ENCODE data around the gene HOXA3. TPM values are rescaled to one million over a fixed set of nuclear protein-coding genes. Genes with fewer than 3 reads are reported as not detected.

HOXA3 gene
- total RNA-seq, 2 donors from 2014 or later = 13.3 to 14.1 TPM

DNA sequence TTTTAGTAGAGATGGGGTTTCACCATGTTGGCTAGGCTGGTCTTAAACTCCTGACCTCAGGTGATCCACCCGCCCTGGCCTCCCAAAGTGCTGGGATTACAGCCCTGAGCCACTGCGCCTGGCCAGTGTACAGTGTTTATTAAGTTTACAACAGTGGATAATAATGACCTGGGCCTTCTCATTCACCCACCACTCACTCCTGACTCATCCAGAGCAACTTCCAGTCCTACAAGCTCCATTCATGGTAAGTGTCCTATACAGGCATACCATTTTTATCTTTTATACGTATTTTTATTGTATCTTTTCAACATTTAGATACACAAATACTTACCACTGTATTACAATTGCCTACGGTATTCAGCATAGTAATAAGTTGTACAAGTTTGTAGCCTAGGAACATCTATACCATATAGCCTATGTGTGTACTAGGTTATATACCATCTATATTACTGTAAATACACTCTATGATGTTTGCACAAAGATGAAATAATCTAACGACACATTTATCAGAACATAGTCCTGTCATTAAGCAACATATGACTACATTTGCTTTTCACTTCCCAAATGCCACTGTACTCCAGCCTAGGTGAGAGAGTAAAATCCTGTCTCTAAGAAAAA lies 73.7 kb downstream of the HOXA3 start:
- H3K9me3 ChIP-seq = no peaks in the 10 kb centered on the region
- H3K4me3 ChIP-seq = no peak overlapping the region
- no peaks in the 10 kb centered on the region for H3K36me3 ChIP-seq
- no peak overlapping the region for H3K27ac ChIP-seq
- no peaks in the 10 kb centered on the region for H3K27me3 ChIP-seq
- DNase-seq = no peak
- TF ChIP-seq, protein P1, sequence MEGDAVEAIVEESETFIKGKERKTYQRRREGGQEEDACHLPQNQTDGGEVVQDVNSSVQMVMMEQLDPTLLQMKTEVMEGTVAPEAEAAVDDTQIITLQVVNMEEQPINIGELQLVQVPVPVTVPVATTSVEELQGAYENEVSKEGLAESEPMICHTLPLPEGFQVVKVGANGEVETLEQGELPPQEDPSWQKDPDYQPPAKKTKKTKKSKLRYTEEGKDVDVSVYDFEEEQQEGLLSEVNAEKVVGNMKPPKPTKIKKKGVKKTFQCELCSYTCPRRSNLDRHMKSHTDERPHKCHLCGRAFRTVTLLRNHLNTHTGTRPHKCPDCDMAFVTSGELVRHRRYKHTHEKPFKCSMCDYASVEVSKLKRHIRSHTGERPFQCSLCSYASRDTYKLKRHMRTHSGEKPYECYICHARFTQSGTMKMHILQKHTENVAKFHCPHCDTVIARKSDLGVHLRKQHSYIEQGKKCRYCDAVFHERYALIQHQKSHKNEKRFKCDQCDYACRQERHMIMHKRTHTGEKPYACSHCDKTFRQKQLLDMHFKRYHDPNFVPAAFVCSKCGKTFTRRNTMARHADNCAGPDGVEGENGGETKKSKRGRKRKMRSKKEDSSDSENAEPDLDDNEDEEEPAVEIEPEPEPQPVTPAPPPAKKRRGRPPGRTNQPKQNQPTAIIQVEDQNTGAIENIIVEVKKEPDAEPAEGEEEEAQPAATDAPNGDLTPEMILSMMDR (IDR thresholded peaks at IDR 0.05) = no peak
- H3K4me1 ChIP-seq = no peaks in the 10 kb centered on the region
- H3K9ac ChIP-seq (ENCODE audit: low read depth in 2 of 2, low read length in 2 of 2) = no peak overlapping the region
- intact Hi-C loops (cut with DNase I) = no loop called here

DNA sequence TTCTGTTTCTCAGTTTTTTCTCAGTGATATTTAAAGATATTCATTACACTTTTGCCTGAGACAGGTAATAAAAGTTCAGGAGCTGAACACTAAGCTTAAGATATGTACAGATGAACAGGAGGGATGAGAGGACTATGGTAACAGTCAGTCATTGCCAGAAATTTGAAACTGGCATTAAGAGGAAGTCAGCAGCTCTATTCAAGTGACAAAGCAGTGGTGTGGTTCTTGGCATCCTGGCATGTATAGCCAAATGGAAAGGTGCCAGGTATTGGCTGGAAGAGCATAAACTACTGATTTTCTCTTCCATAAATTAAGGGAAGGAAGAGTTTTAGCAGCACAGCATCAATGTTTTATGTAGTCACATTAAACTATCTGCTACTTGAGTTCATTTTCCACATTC lies 79.3 kb downstream of the HOXA3 start:
- H3K36me3 ChIP-seq = no peaks in the 10 kb centered on the region
- intact Hi-C loops (cut with DNase I) = no loop called here

DNA sequence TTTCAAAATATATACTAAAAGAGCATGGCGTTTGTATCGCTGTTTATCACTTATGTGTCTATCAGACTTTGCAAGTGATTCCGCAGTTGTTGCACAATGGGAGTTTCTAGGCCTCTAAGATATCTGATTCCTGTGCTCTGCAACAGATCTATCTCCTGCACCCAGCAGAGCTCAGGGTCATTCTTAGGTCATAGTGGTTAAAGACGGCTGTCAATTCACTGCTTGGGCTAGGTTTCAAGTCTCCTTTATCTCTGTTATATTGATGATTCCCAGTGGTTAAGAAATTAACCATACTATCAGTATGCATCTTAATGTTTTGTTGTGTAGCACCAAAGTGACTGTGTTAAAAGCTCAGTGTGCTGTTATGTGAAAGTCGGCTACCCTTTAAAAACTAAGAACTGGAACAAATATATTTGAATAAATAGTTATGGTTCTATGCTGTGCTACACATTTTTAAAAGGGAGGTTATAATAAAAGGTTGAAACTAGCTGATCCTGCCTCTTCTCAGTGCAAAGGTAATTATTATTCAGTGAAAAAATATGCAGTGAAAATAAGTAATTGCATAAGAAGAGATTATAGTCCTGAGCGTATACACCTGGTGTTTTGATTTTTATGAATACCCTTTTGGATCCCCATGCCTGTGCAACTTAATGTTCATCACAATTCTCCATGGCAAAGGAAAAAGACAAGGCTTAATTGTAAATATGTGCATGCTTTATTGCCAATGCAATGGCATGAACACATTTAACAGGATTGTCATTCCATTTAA lies 80.6 kb downstream of the HOXA3 start:
- Histone ChIP-seq H3K9me3 (no peaks in the 10 kb centered on the region), H3K9ac (ENCODE audit: low read depth in 2 of 2, low read length in 2 of 2) (no peak overlapping the region), H3K27me3 (no peaks in the 10 kb centered on the region), H3K27ac (no peak overlapping the region), H3K36me3 (no peaks in the 10 kb centered on the region), H3K4me1 (no peaks in the 10 kb centered on the region), H3K4me3 (no peak overlapping the region)
- TF ChIP-seq, protein P1 (IDR thresholded peaks at IDR 0.05) = no peak
- intact Hi-C loops (cut with DNase I) = no loop called here
- no peak for DNase-seq

More for the DNA sequence above, 79.3 kb downstream of the HOXA3 start:
- no peak for DNase-seq
- Histone ChIP-seq H3K4me3 (no peak overlapping the region), H3K27ac (no peak overlapping the region), H3K9ac (ENCODE audit: low read depth in 2 of 2, low read length in 2 of 2) (no peak overlapping the region), H3K4me1 (no peaks in the 10 kb centered on the region), H3K9me3 (no peaks in the 10 kb centered on the region), H3K27me3 (no peaks in the 10 kb centered on the region)
- TF ChIP-seq, protein P1 (IDR thresholded peaks at IDR 0.05) = no peak

DNA sequence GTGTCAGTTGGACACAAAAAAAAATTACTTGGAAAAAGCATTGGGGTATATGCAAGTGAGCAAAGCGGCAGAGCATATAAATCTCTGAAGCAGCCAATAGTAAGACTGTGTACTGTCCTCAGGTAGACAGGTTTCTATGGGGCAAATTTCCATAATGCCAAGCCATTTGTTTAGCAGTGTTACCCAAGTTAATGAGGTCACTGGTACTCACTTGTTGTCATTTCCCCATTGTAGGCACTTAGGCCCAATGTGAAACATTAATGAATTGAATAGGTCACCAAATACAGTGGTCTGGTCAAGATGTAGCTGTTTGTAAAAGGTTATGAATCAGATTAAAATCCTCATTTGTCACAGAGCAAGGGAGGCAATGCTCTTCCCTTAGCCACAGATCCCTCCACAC lies 84.1 kb downstream of the HOXA3 start:
- Histone ChIP-seq H3K27ac (no peak overlapping the region), H3K9ac (ENCODE audit: low read depth in 2 of 2, low read length in 2 of 2) (no peak overlapping the region), H3K27me3 (no peaks in the 10 kb centered on the region), H3K4me3 (no peak overlapping the region), H3K4me1 (no peaks in the 10 kb centered on the region), H3K36me3 (no peaks in the 10 kb centered on the region), H3K9me3 (no peaks in the 10 kb centered on the region)
- intact Hi-C loops (cut with DNase I) = no loop called here
- TF ChIP-seq, protein P1 (IDR thresholded peaks at IDR 0.05) = no peak
- no peak for DNase-seq

DNA sequence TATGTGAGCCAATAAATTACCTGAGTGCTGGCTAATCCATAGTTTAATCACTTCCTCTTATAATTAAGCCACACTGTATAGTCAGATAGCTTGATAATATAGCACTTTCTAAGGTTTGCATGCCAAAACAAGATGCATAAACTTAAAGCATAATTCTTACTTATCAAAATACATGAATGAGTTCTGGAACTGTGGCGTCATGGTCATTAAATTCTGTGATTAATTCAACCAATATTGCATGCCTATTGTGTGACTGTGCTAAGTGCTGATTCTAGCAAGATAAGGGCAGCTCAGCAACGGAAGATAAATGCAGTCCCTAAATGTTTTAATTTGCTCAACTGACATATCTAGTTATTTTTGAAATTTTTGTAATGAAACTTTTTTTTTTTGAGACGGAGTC lies 86.2 kb downstream of the HOXA3 start:
- intact Hi-C loops (cut with DNase I) = no loop called here
- no peak overlapping the region for H3K9ac ChIP-seq (ENCODE audit: low read depth in 2 of 2, low read length in 2 of 2)
- DNase-seq = no peak

More for the DNA sequence above, 86.2 kb downstream of the HOXA3 start:
- H3K36me3 ChIP-seq = no peaks in the 10 kb centered on the region
- H3K27me3 ChIP-seq = no peaks in the 10 kb centered on the region
- no peak overlapping the region for H3K4me3 ChIP-seq
- TF ChIP-seq, protein P1 (IDR thresholded peaks at IDR 0.05) = no peak
- no peaks in the 10 kb centered on the region for H3K4me1 ChIP-seq
- H3K9me3 ChIP-seq = no peaks in the 10 kb centered on the region
- no peak overlapping the region for H3K27ac ChIP-seq

Measured in colonic mucosa (tissue), 4 donors.